ENCODE results near the gene CBFA2T3. TPM values are rescaled to one million over a fixed set of nuclear protein-coding genes. Genes with fewer than 3 reads are reported as not detected.
A peak's percentile ranks its signal among the peaks of the same experiment; 100 is the strongest.

Gene CBFA2T3
- total and polyA plus RNA-seq, 4 donors, result 0.18 to 9.4 (median 2.7) TPM

- Histone ChIP-seq H3K27ac (ENCODE audit: low read depth in 1 of 2, low read length in 2 of 2) (peak within 1 kb of the TSS in 1 of 2 donors; percentile 26), H3K4me1 (ENCODE audit: control insufficient read depth in 1 of 2, insufficient read depth in 2 of 2, low read length in 2 of 2) (no peaks in the 10 kb centered on the region), H3K9me3 (ENCODE audit: control insufficient read depth, low read length) (no peaks in the 10 kb centered on the region), H3K36me3 (ENCODE audit: control insufficient read depth in 1 of 2, insufficient read depth in 2 of 2, low read length in 1 of 2) (no peaks in the 10 kb centered on the region), H3K27me3 (ENCODE audit: control insufficient read depth in 1 of 2, insufficient read depth in 2 of 2, low read length in 1 of 2) (no peaks in the 10 kb centered on the region), H3K4me3 (ENCODE audit: low read length in 2 of 2) (peak within 1 kb of the TSS; percentile 22 to 76)
- DNase-seq, result peak; percentile 98 to 100
- intact Hi-C loops (cut with DNase I), result loop anchor here (1.0 to 5.0 kb wide), 3 partner anchors 45 to 120 kb away; partner anchors contain the start of gene APRT (in 1 of the 2)
- WGBS, 2 donors, result 0 to 1% methylated on average over 64 to 87 of the region's 87 CpGs
- peak; percentile 98 for ATAC-seq (ENCODE audit: low FRiP score)
These were observed 119.9 kb downstream of the CBFA2T3 start, which contains the start of the genes GALNS and TRAPPC2L for GRCh38 chr16:88856828-88857727. GALNS (minus strand) TSS chr16:88856947; CDS start chr16:88856877, 70 bp downstream. TRAPPC2L (plus strand) TSS chr16:88857127; CDS start chr16:88857151, 24 bp downstream.

- no peak for ATAC-seq (ENCODE audit: low FRiP score)
- 10 to 21% methylated on average over 18 to 50 of the region's 53 CpGs for WGBS, 2 donors
- Histone ChIP-seq H3K9me3 (ENCODE audit: control insufficient read depth, low read length) (no peaks in the 10 kb centered on the region), H3K27me3 (ENCODE audit: control insufficient read depth in 1 of 2, insufficient read depth in 2 of 2, low read length in 1 of 2) (no peaks in the 10 kb centered on the region), H3K36me3 (ENCODE audit: control insufficient read depth in 1 of 2, insufficient read depth in 2 of 2, low read length in 1 of 2) (no peaks in the 10 kb centered on the region), H3K4me1 (ENCODE audit: control insufficient read depth in 1 of 2, insufficient read depth in 2 of 2, low read length in 2 of 2) (no peaks in the 10 kb centered on the region), H3K4me3 (ENCODE audit: low read length in 2 of 2) (peak overlapping the region; percentile 22 to 52), H3K27ac (ENCODE audit: low read depth in 1 of 2, low read length in 2 of 2) (no peak overlapping the region)
- peak in 1 of 2 donors; percentile 84 for DNase-seq
- intact Hi-C loops (cut with DNase I), result loop anchor here (5.0 kb wide), 2 partner anchors 44 to 119 kb away; partner anchors contain the start of gene APRT (in 1 of the 2)
These were observed 120.7 kb downstream of the CBFA2T3 start for GRCh38 chr16:88856122-88856827.

GRCh38 chr16:88855736-88856121, 121.3 kb downstream of the CBFA2T3 start:
- DNase-seq, result no peak
- Histone ChIP-seq H3K9me3 (ENCODE audit: control insufficient read depth, low read length) (no peaks in the 10 kb centered on the region), H3K27me3 (ENCODE audit: control insufficient read depth in 1 of 2, insufficient read depth in 2 of 2, low read length in 1 of 2) (no peaks in the 10 kb centered on the region), H3K36me3 (ENCODE audit: control insufficient read depth in 1 of 2, insufficient read depth in 2 of 2, low read length in 1 of 2) (no peaks in the 10 kb centered on the region), H3K27ac (ENCODE audit: low read depth in 1 of 2, low read length in 2 of 2) (no peak overlapping the region), H3K4me3 (ENCODE audit: low read length in 2 of 2) (no peak overlapping the region), H3K4me1 (ENCODE audit: control insufficient read depth in 1 of 2, insufficient read depth in 2 of 2, low read length in 2 of 2) (no peaks in the 10 kb centered on the region)
- WGBS, 2 donors, result 76 to 84% methylated on average over 13 of the region's 13 CpGs
- intact Hi-C loops (cut with DNase I), result loop anchor here (5.0 kb wide), 2 partner anchors 43 to 118 kb away; partner anchors contain the start of gene APRT (in 1 of the 2)
- ATAC-seq (ENCODE audit: low FRiP score), result no peak

GRCh38 chr16:88855176-88855575, 121.8 kb downstream of the CBFA2T3 start:
- Histone ChIP-seq H3K9me3 (ENCODE audit: control insufficient read depth, low read length) (no peaks in the 10 kb centered on the region), H3K27ac (ENCODE audit: low read depth in 1 of 2, low read length in 2 of 2) (no peak overlapping the region), H3K4me1 (ENCODE audit: control insufficient read depth in 1 of 2, insufficient read depth in 2 of 2, low read length in 2 of 2) (no peaks in the 10 kb centered on the region), H3K27me3 (ENCODE audit: control insufficient read depth in 1 of 2, insufficient read depth in 2 of 2, low read length in 1 of 2) (no peaks in the 10 kb centered on the region), H3K4me3 (ENCODE audit: low read length in 2 of 2) (no peak overlapping the region), H3K36me3 (ENCODE audit: control insufficient read depth in 1 of 2, insufficient read depth in 2 of 2, low read length in 1 of 2) (no peaks in the 10 kb centered on the region)
- intact Hi-C loops (cut with DNase I), result loop anchor here (5.0 kb wide), 2 partner anchors 43 to 118 kb away; partner anchors contain the start of gene APRT (in 1 of the 2)
- DNase-seq (no peak), ATAC-seq (ENCODE audit: low FRiP score) (no peak)
- WGBS, 2 donors, result 85 to 90% methylated on average over 8 of the region's 8 CpGs

- peak in 1 of 2 donors; percentile 68 for DNase-seq
- Histone ChIP-seq H3K4me1 (ENCODE audit: control insufficient read depth in 1 of 2, insufficient read depth in 2 of 2, low read length in 2 of 2) (no peaks in the 10 kb centered on the region), H3K27ac (ENCODE audit: low read depth in 1 of 2, low read length in 2 of 2) (no peak overlapping the region), H3K4me3 (ENCODE audit: low read length in 2 of 2) (no peak overlapping the region), H3K36me3 (ENCODE audit: control insufficient read depth in 1 of 2, insufficient read depth in 2 of 2, low read length in 1 of 2) (no peaks in the 10 kb centered on the region), H3K27me3 (ENCODE audit: control insufficient read depth in 1 of 2, insufficient read depth in 2 of 2, low read length in 1 of 2) (no peaks in the 10 kb centered on the region), H3K9me3 (ENCODE audit: control insufficient read depth, low read length) (no peaks in the 10 kb centered on the region)
- intact Hi-C loops (cut with DNase I), result loop anchor here (5.0 kb wide), 2 partner anchors 42 to 117 kb away; partner anchors contain the start of gene APRT (in 1 of the 2)
- no peak for ATAC-seq (ENCODE audit: low FRiP score)
- WGBS, 2 donors, result 71 to 75% methylated on average over 20 of the region's 20 CpGs
These were observed 122.5 kb downstream of the CBFA2T3 start for GRCh38 chr16:88854306-88855111.

DNA sequence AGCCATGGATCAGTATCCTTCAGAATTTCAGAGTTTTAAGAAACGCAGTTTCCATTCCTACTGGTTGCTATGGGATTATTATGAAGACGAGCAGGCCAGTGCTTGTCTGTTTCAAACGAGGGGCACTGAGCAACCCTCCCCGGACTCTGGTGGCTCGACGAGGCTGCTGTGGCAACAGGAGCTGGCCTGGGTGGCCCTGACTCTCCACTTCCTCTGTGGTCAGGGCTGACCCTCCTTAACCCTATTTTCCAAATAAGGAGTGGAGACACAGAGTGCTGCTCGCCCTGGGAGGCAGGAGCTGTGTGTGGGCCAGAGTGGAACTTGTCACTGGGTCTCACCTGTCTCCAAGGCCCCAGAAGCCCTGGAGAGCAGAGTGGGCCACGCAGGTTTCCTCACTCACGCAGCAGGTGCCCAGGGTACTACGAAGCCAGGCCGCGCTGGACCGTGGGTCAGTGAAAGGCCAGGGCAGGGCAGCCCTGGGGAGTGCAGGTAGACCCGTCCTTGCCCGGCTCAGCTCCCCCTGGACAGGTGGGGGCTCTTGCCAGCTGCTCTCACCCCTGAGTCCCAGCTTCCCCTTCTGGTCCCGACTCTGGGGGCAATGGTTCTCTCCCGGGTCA, 123.6 kb downstream of the CBFA2T3 start:
- no peak for DNase-seq
- Histone ChIP-seq H3K9me3 (ENCODE audit: control insufficient read depth, low read length) (no peaks in the 10 kb centered on the region), H3K4me1 (ENCODE audit: control insufficient read depth in 1 of 2, insufficient read depth in 2 of 2, low read length in 2 of 2) (no peaks in the 10 kb centered on the region), H3K27ac (ENCODE audit: low read depth in 1 of 2, low read length in 2 of 2) (no peak overlapping the region), H3K36me3 (ENCODE audit: control insufficient read depth in 1 of 2, insufficient read depth in 2 of 2, low read length in 1 of 2) (no peaks in the 10 kb centered on the region), H3K27me3 (ENCODE audit: control insufficient read depth in 1 of 2, insufficient read depth in 2 of 2, low read length in 1 of 2) (no peaks in the 10 kb centered on the region), H3K4me3 (ENCODE audit: low read length in 2 of 2) (no peak overlapping the region)
- intact Hi-C loops (cut with DNase I), result no loop called here
- no peak for ATAC-seq (ENCODE audit: low FRiP score)
- WGBS, 2 donors, result 82 to 83% methylated on average over 17 of the region's 17 CpGs

DNA sequence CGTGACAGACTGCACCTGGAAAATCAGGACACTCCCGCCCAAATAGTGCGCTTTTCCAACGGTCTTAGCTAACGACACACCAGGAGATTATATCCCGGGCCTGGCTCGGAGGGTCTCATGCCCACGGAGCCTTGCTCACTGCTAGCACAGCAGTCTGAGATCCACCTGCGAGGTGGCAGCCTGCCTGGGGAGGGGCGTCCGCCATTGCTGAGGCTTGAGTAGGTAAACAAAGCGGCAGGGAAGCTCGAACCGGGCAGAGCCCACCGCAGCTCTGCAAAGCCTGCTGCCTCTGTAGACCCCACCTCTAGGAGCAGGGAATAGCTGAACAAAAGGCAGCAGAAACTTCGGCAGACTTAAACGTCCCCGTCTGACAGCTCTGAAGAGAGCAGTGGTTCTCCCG, 125.4 kb downstream of the CBFA2T3 start:
- no peak overlapping the region for H3K4me3 ChIP-seq (ENCODE audit: low read length in 2 of 2)
- no peaks in the 10 kb centered on the region for H3K9me3 ChIP-seq (ENCODE audit: control insufficient read depth, low read length)
- H3K27ac ChIP-seq (ENCODE audit: low read depth in 1 of 2, low read length in 2 of 2), result no peak overlapping the region
- ATAC-seq (ENCODE audit: low FRiP score), result no peak
- H3K36me3 ChIP-seq (ENCODE audit: control insufficient read depth in 1 of 2, insufficient read depth in 2 of 2, low read length in 1 of 2), result no peaks in the 10 kb centered on the region
- H3K27me3 ChIP-seq (ENCODE audit: control insufficient read depth in 1 of 2, insufficient read depth in 2 of 2, low read length in 1 of 2), result no peaks in the 10 kb centered on the region
- no peak for DNase-seq
- intact Hi-C loops (cut with DNase I), result no loop called here
- no peaks in the 10 kb centered on the region for H3K4me1 ChIP-seq (ENCODE audit: control insufficient read depth in 1 of 2, insufficient read depth in 2 of 2, low read length in 2 of 2)
- whole genome bisulfite sequencing, 2 donors, result 94 to 96% methylated on average over 19 of the region's 19 CpGs

Measured in aorta (tissue), 5 donors.